Measurements from ENCODE around the gene PAX7. TPM values are rescaled to one million over a fixed set of nuclear protein-coding genes. Genes with fewer than 3 reads are reported as not detected.

Gene PAX7
- total RNA-seq, result not detected
- polyA plus RNA-seq, result not detected
- long read RNA-seq, donor 1, result 0 reads
- long read RNA-seq, donor 2, result 0 reads
- long read RNA-seq, donor 3, result 0 reads

DNA sequence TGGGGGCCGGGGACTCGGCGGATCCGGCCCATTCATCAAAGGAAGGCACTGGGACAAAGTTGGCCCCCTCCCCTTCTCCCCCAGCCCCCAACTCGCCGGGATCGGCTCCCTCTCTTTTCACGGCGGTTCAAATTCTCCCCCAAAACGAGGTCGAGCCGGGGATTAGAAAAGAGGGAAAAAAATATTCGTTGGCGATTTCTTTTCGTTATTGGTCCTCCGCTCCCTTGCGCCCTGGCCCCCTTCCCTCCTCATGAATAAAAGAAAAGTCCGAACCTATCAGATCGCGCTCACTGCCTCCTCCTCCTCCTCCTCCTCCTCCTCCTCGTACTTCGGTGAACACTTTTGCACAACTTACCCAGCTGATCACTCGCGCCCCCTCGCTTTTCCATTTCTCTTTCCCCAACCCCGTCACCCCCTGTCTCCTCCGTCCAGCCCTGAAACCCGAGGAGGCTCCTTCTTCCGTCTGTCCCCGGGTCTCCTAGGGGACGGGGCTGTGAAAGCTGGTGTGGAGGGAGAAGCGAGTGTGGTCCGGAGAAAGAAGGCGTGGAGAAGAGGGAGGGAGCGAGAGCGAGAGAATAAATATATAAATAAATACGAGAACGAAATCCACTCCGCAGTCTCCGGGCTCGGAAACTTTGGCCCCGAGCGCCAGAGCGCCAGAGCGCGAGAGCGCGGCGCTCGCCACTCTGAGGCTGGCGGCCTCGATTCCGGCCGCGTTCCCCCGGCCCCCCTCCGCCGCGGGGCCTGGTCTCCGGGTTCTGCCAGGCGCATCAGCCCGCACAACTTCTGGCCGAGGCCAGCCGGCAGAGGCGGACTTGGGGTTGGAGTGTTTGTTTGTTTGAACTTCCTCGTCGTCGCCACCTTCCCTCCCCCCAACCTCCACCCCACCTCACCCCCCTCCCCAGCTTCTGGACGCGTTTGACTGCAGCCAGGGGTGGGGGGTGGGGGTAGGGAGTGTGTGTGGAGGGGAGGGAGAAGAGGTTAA is at the start of gene PAX7:
Gene PAX7, plus strand, starts transcription at position 336 of the 985 bp plus-strand sequence. CDS start 758 bp downstream, outside the sequence.
- Histone ChIP-seq H3K27me3 (peaks cover 59 to 100% (median 86%) of the 10 kb centered on the region in 9 donors), H3K4me1 (peaks cover 0 to 19% (median 2%) of the 10 kb centered on the region in 12 donors), H3K36me3 (no peaks in the 10 kb centered on the region), H3K27ac (no peak within 1 kb of the TSS), H3K9me3 (no peaks in the 10 kb centered on the region), H3K4me3 (peak within 1 kb of the TSS in 7 of 12 donors; percentile 3 to 28 (median 21))
- no peak for TF ChIP-seq POLR2A (IDR thresholded peaks at IDR 0.05)
- TF ChIP-seq, protein P1, sequence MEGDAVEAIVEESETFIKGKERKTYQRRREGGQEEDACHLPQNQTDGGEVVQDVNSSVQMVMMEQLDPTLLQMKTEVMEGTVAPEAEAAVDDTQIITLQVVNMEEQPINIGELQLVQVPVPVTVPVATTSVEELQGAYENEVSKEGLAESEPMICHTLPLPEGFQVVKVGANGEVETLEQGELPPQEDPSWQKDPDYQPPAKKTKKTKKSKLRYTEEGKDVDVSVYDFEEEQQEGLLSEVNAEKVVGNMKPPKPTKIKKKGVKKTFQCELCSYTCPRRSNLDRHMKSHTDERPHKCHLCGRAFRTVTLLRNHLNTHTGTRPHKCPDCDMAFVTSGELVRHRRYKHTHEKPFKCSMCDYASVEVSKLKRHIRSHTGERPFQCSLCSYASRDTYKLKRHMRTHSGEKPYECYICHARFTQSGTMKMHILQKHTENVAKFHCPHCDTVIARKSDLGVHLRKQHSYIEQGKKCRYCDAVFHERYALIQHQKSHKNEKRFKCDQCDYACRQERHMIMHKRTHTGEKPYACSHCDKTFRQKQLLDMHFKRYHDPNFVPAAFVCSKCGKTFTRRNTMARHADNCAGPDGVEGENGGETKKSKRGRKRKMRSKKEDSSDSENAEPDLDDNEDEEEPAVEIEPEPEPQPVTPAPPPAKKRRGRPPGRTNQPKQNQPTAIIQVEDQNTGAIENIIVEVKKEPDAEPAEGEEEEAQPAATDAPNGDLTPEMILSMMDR (IDR thresholded peaks at IDR 0.05), result no peak
- intact Hi-C loops (cut with DNase I), result no loop called here
- WGBS, 4 donors, result 2% methylated on average over 66 to 70 of the region's 70 CpGs
- no peak for ATAC-seq
- no peak for DNase-seq

DNA sequence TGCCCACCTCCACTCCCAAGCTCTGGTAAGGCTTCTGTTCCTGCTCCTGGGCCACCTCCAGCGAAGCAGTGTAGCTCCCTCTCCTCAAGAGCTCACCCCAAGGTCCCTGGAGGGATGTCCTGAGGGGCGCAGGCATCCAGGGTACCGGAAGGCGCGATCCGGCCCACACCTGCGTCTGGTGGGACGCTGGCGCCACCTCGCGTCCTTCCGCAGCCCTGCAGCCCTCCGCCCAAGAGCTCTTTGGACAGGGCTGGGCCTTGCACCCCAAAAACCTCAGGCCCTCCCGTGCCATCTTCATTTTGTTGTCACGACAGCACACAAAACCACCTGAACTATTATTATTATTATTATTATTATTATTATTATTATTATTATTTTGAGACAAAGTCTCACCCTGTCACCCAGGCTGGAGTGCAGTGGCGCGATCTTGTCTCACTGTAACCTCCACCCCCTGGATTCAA is 49.2 kb upstream of the PAX7 start:
- WGBS, 4 donors, result 15 to 32% (median 16%) methylated on average over 11 to 17 of the region's 17 CpGs
- no peak overlapping the region for H3K4me3 ChIP-seq
- peak in 1 of 5 donors; percentile 35 for DNase-seq
- H3K27ac ChIP-seq, result no peak overlapping the region
- H3K27me3 ChIP-seq, result peaks cover 0 to 29% (median 0%) of the 10 kb centered on the region in 9 donors
- H3K9me3 ChIP-seq, result no peaks in the 10 kb centered on the region
- TF ChIP-seq, protein P1 (IDR thresholded peaks at IDR 0.05), result peak; percentile 47 to 77 (median 64)
- TF ChIP-seq POLR2A (IDR thresholded peaks at IDR 0.05), result no peak
- H3K36me3 ChIP-seq, result no peaks in the 10 kb centered on the region
- peak in 3 of 4 donors; percentile 29 to 41 (median 29) for ATAC-seq
- peaks cover 0 to 17% (median 0%) of the 10 kb centered on the region in 12 donors for H3K4me1 ChIP-seq
- intact Hi-C loops (cut with DNase I), result loop anchor here in 4 of 10 donors (5.0 to 10.0 kb wide), 5 partner anchors 657 to 1089 kb away; no protein-coding TSS in a partner anchor

DNA sequence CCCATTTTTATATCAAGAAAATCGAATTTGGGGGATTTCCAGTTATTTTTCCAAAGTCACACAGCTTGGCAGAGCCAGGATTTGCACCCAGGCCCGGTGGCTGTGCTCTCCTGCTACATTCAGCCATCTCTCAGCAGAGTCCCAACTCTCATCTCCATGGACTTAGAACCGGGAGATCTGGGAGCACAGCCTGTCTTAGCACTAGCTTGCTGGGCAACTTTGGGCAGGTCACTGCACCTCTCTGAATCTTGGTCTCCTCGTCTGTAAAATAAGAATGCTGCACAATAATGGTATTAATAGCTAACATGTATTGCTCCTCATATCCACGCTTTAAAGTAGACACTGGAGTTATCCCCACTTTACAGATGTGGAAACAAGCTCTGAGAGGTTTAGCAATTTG is 47.8 kb upstream of the PAX7 start:
- no peak overlapping the region for H3K27ac ChIP-seq
- 51 to 68% (median 64%) methylated on average over 4 to 5 of the region's 5 CpGs for WGBS, 4 donors
- DNase-seq (no peak), ATAC-seq (no peak)
- no peak for TF ChIP-seq POLR2A (IDR thresholded peaks at IDR 0.05)
- TF ChIP-seq, protein P1 (IDR thresholded peaks at IDR 0.05), result no peak
- H3K4me1 ChIP-seq, result peaks cover 0 to 17% (median 0%) of the 10 kb centered on the region in 12 donors
- H3K27me3 ChIP-seq, result peaks cover 0 to 31% (median 0%) of the 10 kb centered on the region in 9 donors
- H3K36me3 ChIP-seq, result no peaks in the 10 kb centered on the region
- intact Hi-C loops (cut with DNase I), result loop anchor here in 4 of 10 donors (5.0 to 10.0 kb wide), 5 partner anchors 658 to 1091 kb away; no protein-coding TSS in a partner anchor
- H3K9me3 ChIP-seq, result no peaks in the 10 kb centered on the region
- H3K4me3 ChIP-seq, result no peak overlapping the region

Data from heart left ventricle (tissue), 16 donors.